Mesenchymal stem cell (in vitro differentiated cells and primary cell): ENCODE measurements around the gene RABAC1.

Experiments
- DNase-seq: peaks from one replicate; pipeline ENCODE4 v3.0.0-alpha.2; 2013
- H2AFZ ChIP-seq: one replicate; pipeline ENCODE4 v1.6.1; 2013; ENCODE audit warnings: low read depth, mild to moderate bottlenecking, control low read depth, inconsistent platforms, low read length, moderate library complexity
- H2AK5ac ChIP-seq: 2 replicates; pipeline ENCODE4 v1.6.1; 2013; ENCODE audit warnings: low read length, moderate library complexity, mild to moderate bottlenecking, inconsistent platforms; ENCODE audit not compliant: severe bottlenecking
- H2BK120ac ChIP-seq: one replicate; pipeline ENCODE4 v1.6.1; 2013; ENCODE audit warnings: low read depth, mild to moderate bottlenecking, inconsistent platforms, low read length, moderate library complexity
- H2BK12ac ChIP-seq, 2 experiments: one replicate each; pipeline ENCODE4 v1.6.1; 2013; ENCODE audit warnings: inconsistent platforms in 2 of 2, low read length in 2 of 2, mild to moderate bottlenecking in 2 of 2, moderate library complexity in 2 of 2, control low read depth in 1 of 2
- H2BK15ac ChIP-seq: one replicate; pipeline ENCODE4 v1.6.1; 2013; ENCODE audit warnings: mild to moderate bottlenecking, low read depth, inconsistent platforms; ENCODE audit not compliant: poor library complexity, severe bottlenecking
- H2BK5ac ChIP-seq: 2 replicates; pipeline ENCODE4 v1.6.1; 2013; ENCODE audit warnings: low read depth, mild to moderate bottlenecking, low read length, control low read depth, inconsistent platforms; ENCODE audit not compliant: poor library complexity, severe bottlenecking
- H3K14ac ChIP-seq, 2 experiments: one replicate each; pipeline ENCODE4 v1.6.1; 2013; ENCODE audit warnings: inconsistent platforms in 2 of 2, low read length in 2 of 2, control low read depth in 1 of 2, mild to moderate bottlenecking in 1 of 2, moderate library complexity in 1 of 2
- H3K18ac ChIP-seq, 2 experiments: one replicate each; pipeline ENCODE4 v1.6.1; 2013; ENCODE audit warnings: inconsistent platforms in 2 of 2, low read length in 2 of 2, control low read depth in 1 of 2, low read depth in 1 of 2, mild to moderate bottlenecking in 1 of 2
- H3K23ac ChIP-seq, 2 experiments: one replicate each; pipeline ENCODE4 v1.6.1; 2013; ENCODE audit warnings: inconsistent platforms in 2 of 2, low read length in 2 of 2, mild to moderate bottlenecking in 2 of 2, moderate library complexity in 2 of 2, control low read depth in 1 of 2
- H3K27ac ChIP-seq: 2 replicates; pipeline ENCODE4 v1.5.1; 2013; ENCODE audit warnings: mild to moderate bottlenecking, moderate library complexity, low read length, control low read depth, inconsistent platforms; ENCODE audit not compliant: poor library complexity, severe bottlenecking
- H3K27me3 ChIP-seq, 2 experiments: 2 replicates each; pipeline versions ENCODE4 v1.6.1 to v1.7.0; 2013; ENCODE audit warnings: low read length in 2 of 2, mild to moderate bottlenecking in 2 of 2, moderate library complexity in 2 of 2, control low read depth in 1 of 2, inconsistent platforms in 1 of 2; ENCODE audit not compliant: control insufficient read depth in 1 of 2, insufficient read depth in 1 of 2
- H3K36me3 ChIP-seq, 2 experiments: 2 replicates each; pipeline versions ENCODE4 v1.6.1 to v1.7.0; 2013; ENCODE audit warnings: low read length in 2 of 2, control low read depth in 1 of 2, inconsistent platforms in 1 of 2, low read depth in 1 of 2, mild to moderate bottlenecking in 1 of 2; ENCODE audit not compliant: insufficient read depth in 2 of 2, control insufficient read depth in 1 of 2
- H3K4ac ChIP-seq, 2 experiments: one replicate each; pipeline ENCODE4 v1.6.1; 2013; ENCODE audit warnings: inconsistent platforms in 2 of 2, low read length in 2 of 2, mild to moderate bottlenecking in 2 of 2, moderate library complexity in 2 of 2, control low read depth in 1 of 2, low read depth in 1 of 2
- H3K4me1 ChIP-seq: 2 replicates; pipeline ENCODE4 v1.6.1; 2013; ENCODE audit warnings: low read depth, low read length, control low read depth; ENCODE audit not compliant: control insufficient read depth, insufficient read depth
- H3K4me2 ChIP-seq: 2 replicates; pipeline ENCODE4 v1.6.1; 2013; ENCODE audit warnings: low read length, mild to moderate bottlenecking, inconsistent platforms; ENCODE audit not compliant: poor library complexity, severe bottlenecking
- H3K4me3 ChIP-seq, 2 experiments: 2 replicates each; pipeline versions ENCODE4 v1.5.1 to v1.7.0; 2013; ENCODE audit warnings: low read length in 2 of 2, mild to moderate bottlenecking in 2 of 2, control low read depth in 1 of 2, low read depth in 1 of 2; ENCODE audit not compliant: insufficient read depth in 1 of 2
- H3K79me1 ChIP-seq: replicated peaks from 2 replicates; pipeline ENCODE4 v1.6.1; 2013; ENCODE audit warnings: mild to moderate bottlenecking, control low read depth, low read length, inconsistent platforms; ENCODE audit not compliant: poor library complexity, severe bottlenecking
- H3K9ac ChIP-seq: 2 replicates; pipeline ENCODE4 v1.7.0; 2013; ENCODE audit warnings: mild to moderate bottlenecking, low read length, moderate library complexity
- H3K9me3 ChIP-seq: 2 replicates; pipeline ENCODE4 v1.7.0; 2013; ENCODE audit warnings: mild to moderate bottlenecking, low read length; ENCODE audit not compliant: control insufficient read depth
- H4K8ac ChIP-seq: one replicate; pipeline ENCODE4 v1.6.1; 2013; ENCODE audit warnings: inconsistent platforms, mild to moderate bottlenecking, low read length, moderate library complexity
- H4K91ac ChIP-seq: one replicate; pipeline ENCODE4 v1.6.1; 2013; ENCODE audit warnings: mild to moderate bottlenecking, low read length, inconsistent platforms
- WGBS: methylation state at CpG from one replicate; pipeline ENCODE4 v1.1.7; 2013; ENCODE audit warnings: mixed read lengths; 5-methylcytosine and 5-hydroxymethylcytosine counted together

The RABAC1 gene

GRCh38 chr19:41906916-41907680 is 52.0 kb downstream of the RABAC1 start:
- Histone ChIP-seq H4K91ac (no peak overlapping the region), H3K4me1 (peaks cover 7% of the 10 kb centered on the region), H3K18ac (no peak overlapping the region), H3K23ac (no peak overlapping the region), H2AFZ (no peak overlapping the region), H3K4me2 (no peak overlapping the region), H3K27ac (no peak overlapping the region), H2BK120ac (no peak overlapping the region), H3K36me3 (peaks cover 51 to 67% of the 10 kb centered on the region in 2 experiments), H2BK12ac (no peak overlapping the region), H3K79me1 (peaks cover 2% of the 10 kb centered on the region), H2BK5ac (no peak overlapping the region), H2AK5ac (no peak overlapping the region), H3K9ac (no peak overlapping the region), H2BK15ac (no peak overlapping the region), H3K4ac (no peak overlapping the region), H3K14ac (no peak overlapping the region), H4K8ac (no peak overlapping the region), H3K27me3 (peaks cover 19 to 26% of the 10 kb centered on the region in 2 experiments), H3K9me3 (no peaks in the 10 kb centered on the region), H3K4me3 (no peak overlapping the region)
- 92% methylated on average over 15 of the region's 21 CpGs for WGBS
- no peak for DNase-seq
